EH (cell line): ENCODE data around the gene TRABD2B.
A peak's percentile ranks its signal among the peaks of the same experiment; 100 is the strongest.

Experiments
- DNase-seq: peaks from one replicate; pipeline ENCODE4 v3.0.0-alpha.2; 2015; ENCODE audit warnings: low read depth

Gene TRABD2B

GRCh38 chr1:48021792-48022191 is 24.6 kb upstream of the TRABD2B start:
- DNase-seq, result no peak

GRCh38 chr1:48019714-48020315 is 22.6 kb upstream of the TRABD2B start:
- DNase-seq, result no peak

- DNase-seq, result no peak
These were observed 21.6 kb upstream of the TRABD2B start for GRCh38 chr1:48018799-48019198.

DNA sequence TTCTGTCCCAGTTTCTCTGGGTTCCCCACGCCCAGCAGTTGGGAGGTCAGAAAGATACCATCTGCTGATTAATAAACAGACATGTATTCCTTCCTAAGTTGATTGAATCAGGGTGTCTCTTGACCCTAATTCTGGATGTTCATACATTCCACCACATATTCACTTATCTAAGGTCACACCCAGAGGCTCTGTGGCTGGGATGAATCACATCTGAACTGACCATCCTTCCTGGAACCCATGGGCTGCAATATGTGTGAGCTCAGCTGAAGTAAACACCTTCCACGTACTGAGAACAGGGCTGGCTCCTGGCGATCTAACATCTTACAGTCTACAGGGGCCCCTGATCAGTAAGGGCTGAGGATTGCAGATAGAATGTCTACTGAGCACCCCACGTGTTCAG is 20.5 kb upstream of the TRABD2B start:
- DNase-seq, result peak; percentile 11

- DNase-seq, result no peak
These were observed 19.3 kb upstream of the TRABD2B start for GRCh38 chr1:48016515-48016914.

- DNase-seq, result no peak
These were observed 16.1 kb upstream of the TRABD2B start for GRCh38 chr1:48013270-48013669.

DNA sequence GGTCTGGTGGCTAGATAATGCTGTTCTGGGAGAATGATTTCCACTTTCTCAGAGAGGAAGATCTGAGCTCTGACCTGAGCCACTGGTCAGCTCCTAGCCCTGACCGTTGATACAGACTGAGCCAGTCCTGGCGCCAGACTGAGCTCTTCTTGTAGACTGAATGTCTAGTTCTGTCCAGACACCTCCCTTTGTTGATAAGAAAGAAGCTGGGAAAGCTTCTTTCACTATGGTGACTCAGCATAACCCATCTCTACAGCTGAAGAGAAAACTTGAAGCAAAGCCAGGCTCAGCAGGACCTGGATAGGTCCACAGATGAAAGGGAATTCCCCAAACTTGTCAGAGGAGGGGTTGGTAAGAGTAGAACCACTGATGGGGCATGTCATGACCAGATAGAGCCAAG is 9.9 kb upstream of the TRABD2B start:
- no peak for DNase-seq

DNA sequence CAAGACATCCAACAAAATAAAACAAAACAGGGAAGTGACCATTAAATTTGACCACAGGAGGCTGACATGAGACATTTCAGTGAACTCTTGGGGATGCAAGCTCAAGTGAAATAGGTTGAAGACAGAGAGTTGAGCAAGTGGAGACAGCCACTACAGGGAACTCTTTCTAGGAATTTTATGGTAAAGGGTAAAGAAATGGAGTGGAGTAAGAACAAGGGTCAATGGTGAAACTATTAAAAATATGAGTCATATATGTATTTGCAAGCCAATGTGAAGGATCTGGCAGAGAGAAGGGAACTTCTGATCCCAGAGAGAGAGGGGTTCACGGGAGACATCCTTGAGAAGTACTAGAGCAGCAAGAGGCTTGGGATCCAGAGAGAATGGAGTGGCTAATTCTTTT is 9.1 kb upstream of the TRABD2B start:
- no peak for DNase-seq

DNA sequence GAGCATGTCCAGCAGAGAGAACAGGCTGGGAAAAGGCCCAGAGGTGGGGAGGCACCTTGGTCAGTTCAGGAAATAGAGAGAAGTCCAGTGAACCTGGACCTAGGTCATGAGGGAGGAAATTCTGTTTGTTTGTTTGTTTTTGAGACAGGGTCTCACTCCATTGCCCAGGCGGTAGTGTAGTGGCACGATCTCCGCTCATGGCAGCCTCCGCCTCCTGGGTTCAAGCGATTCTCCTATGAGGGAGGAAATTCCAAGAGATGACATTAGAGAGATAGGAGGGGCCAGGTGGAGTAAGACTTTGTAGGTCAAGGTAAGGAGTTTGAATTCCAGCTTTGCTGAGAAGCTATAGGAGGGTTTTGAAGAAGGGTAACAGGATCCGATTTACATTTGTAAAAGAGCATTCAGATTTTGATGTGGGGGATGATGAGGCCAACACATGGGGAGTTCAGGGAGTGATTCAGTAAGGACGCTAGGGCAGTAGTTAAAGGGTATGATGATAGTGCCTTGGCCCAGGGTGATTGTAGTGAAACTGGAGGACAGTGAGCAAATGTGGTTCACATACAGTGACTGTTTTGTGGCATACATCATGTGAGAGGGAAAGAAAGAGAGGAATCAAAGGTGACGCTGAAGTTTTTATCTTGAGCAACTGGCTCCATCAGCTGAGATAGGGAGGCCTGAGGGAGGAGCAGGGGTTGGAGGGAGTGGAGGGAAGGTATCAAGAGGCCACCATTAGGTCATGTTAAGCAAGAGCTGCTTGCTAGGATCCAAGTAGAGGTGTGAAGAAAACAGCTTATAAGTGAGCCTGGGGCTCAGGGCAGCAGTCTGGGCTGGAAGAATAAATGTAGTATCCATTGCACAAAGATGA is 8.3 kb upstream of the TRABD2B start:
- DNase-seq, result no peak

GRCh38 chr1:48003741-48004531 is 6.8 kb upstream of the TRABD2B start:
- DNase-seq, result no peak

DNA sequence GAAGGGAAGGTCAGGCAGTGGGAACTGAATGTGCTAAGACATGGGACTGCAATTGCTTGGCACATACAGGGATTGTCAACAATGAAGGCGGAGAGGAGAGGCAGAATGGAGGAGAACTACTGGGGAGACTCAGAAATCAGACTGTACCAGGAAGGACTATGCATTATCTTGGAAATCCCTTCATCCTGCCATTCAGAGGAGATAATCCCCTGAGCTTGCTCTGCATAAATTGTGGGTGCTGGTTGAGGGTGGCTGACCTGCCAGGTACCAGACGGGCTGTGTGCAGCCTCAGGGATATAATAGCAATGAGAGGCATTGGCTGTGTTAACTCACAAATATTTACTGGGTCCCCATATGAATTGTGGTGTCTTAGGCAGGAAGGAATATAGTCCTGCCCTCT is 5.0 kb upstream of the TRABD2B start:
- DNase-seq, result no peak

GRCh38 chr1:48001696-48002095 is 4.5 kb upstream of the TRABD2B start:
- DNase-seq, result no peak

DNA sequence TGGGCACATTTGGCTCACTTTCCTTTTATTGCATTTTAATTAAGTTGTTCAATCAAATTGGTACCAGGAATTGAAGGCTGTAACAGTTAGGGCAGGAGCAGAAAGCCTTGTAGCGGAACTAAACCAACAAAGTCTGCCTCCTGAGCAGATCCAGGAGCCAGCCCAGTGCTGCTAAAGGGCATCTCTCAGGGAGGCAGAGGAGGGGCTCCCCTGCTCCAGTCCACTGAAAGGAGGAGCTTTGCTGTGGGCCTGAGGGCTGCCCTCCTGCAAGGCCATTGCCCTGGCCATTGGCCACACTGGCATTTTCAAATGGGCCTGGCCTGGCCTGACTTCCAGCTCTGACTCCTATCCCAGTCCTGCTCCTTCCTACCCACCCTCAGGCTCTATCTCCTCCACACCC is 3.7 kb upstream of the TRABD2B start:
- DNase-seq, result no peak

GRCh38 chr1:47999097-47999496 is 1.9 kb upstream of the TRABD2B start:
- no peak for DNase-seq

DNA sequence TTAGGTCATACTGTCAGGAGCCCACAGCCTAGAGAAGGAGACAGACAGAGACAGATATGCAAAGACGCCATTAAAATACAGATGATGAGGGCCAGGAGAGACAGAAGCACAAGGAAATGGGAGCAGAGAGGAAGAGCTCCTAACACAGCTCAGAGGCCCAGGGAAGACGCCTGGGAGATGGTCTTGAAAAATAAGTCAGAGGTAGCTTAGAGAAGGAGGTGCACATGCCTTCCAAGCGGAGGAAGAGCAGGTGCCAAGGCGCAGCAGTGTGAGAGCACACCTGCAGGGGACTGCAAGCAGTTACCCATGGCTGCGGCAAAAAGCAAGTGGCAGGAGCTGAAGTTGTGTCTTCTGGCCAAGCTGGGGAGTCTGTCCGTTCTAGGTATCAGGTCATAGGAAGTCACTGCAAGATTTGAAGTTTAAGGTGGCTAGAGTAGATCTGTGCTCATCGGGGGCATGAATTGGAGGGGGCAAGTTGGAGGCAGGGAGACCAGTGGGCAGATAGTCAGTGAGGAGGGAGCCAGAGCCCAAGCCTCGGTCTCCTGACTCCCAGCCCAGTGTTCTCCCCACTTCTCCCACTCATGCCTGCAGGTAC is 1.3 kb upstream of the TRABD2B start:
- DNase-seq, result no peak

GRCh38 chr1:47996406-47997226 is 569 bp downstream of the TRABD2B start:
- no peak for DNase-seq

GRCh38 chr1:47996060-47996405 is 1.2 kb downstream of the TRABD2B start:
- no peak for DNase-seq

- no peak for DNase-seq
These were observed 1.7 kb downstream of the TRABD2B start for GRCh38 chr1:47995306-47996050.

DNA sequence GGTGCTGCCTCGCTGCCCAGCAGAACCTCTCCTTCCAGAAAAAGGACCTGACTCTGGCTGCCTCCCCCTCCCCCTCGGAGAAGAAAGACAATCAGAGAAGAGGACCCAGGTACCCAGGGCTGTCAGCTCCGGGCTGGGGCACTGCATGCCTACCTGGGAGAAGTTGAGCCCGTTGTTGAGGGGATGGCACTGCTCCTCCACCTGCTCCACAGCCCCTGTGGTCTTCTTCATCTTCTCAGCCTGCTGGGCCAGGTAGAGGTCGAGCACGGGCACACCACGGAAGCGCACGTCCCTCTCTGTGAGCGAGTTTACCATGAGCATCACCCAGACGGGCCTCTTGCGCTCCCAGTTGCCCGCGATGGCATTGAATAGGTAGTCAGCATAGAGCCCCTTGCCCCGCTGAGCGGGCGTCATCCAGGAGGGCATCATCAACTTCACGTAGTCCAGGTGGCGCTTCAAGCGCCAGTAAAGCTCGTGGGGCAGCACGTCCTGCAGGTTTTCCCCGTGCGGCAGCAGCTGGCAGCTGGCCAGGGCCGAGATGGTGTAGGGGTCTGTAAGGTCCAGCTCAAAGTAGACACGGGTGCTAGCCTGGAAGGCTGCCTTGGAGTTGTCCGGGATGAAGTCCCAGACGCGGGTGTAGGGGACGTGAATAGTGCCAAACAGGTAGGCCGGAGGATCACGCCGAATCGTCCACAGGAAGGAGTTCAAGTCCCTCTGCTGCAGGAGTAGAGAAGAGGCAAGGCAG is 3.1 kb downstream of the TRABD2B start:
- DNase-seq, result no peak

GRCh38 chr1:47993416-47993740 is 3.8 kb downstream of the TRABD2B start:
- no peak for DNase-seq
